B cell (primary cell): Measurements from ENCODE around the gene PDCD11. TPM values are rescaled to one million over a fixed set of nuclear protein-coding genes. Genes with fewer than 3 reads are reported as not detected.

Experiments
- ATAC-seq: fragments of 200-7000 bp; cut with Tn5 transposase; one replicate; pipeline ENCODE4 v1.10.0; 2021; ENCODE audit warnings: low read depth, mild to moderate bottlenecking, moderate number of reproducible peaks, moderate library complexity
- CTCF ChIA-PET: fragments of 350-600 bp; sonication (Branson Sonifier 250); formaldehyde crosslinking; loops from one replicate; lab custom pipeline; 2021; ENCODE audit warnings: antibody characterized with exemption, inconsistent platforms; lab: Charles Lee
- POLR2A ChIA-PET: fragments of 350-600 bp; sonication (Branson Sonifier 250); formaldehyde crosslinking; loops from one replicate; lab custom pipeline; 2021; ENCODE audit warnings: antibody characterized with exemption; lab: Charles Lee
- DNase-seq: peaks from one replicate; pipeline ENCODE4 v3.0.0; 2013
- H2AFZ ChIP-seq: 2 replicates; pipeline ENCODE4 v1.6.1; 2012; ENCODE audit warnings: mild to moderate bottlenecking, low read depth, low read length; ENCODE audit not compliant: insufficient read depth, poor library complexity, severe bottlenecking
- H3K27ac ChIP-seq, 2 donors: 1 replicate in 1 of 2; 2 replicates in 1 of 2; pipeline ENCODE4 v1.5.1; 2012 to 2013; ENCODE audit warnings: low read length in 2 of 2, mild to moderate bottlenecking in 2 of 2, moderate library complexity in 1 of 2
- H3K27me3 ChIP-seq, 4 experiments: fragments of 200-600 bp in 1 of 4; sonication (generic) in 1 of 4; replicated peaks in 1 of 4; 1 replicate in 2 of 4; 2 replicates in 2 of 4; pipeline versions ENCODE4 v1.6.1 to v1.7.0; 2013 to 2016; ENCODE audit warnings: low read length in 3 of 4, mild to moderate bottlenecking in 2 of 4, mixed read lengths in 1 of 4, moderate library complexity in 1 of 4; ENCODE audit not compliant: insufficient read depth in 4 of 4, control insufficient read depth in 3 of 4; ENCODE audit errors: control extremely low read depth in 1 of 4
- H3K36me3 ChIP-seq, 2 experiments: replicated peaks in 1 of 2; 1 replicate in 1 of 2; 2 replicates in 1 of 2; pipeline versions ENCODE4 v1.6.1 to v1.7.1; 2013; ENCODE audit warnings: low read length in 1 of 2; ENCODE audit not compliant: insufficient read depth in 2 of 2, control insufficient read depth in 1 of 2; ENCODE audit errors: control extremely low read depth in 1 of 2, extremely low read depth in 1 of 2
- H3K4me1 ChIP-seq, 2 donors: fragments of 200-600 bp in 1 of 2; sonication (generic) in 1 of 2; 1 replicate in 1 of 2; 2 replicates in 1 of 2; pipeline versions ENCODE4 v1.5.1 to v1.6.1; 2013 to 2017; ENCODE audit warnings: low read length in 2 of 2; ENCODE audit not compliant: control insufficient read depth in 2 of 2, insufficient read depth in 2 of 2
- H3K4me2 ChIP-seq: replicated peaks from 2 replicates; pipeline ENCODE3; 2012; ENCODE audit warnings: mild to moderate bottlenecking, low read depth, low read length; ENCODE audit not compliant: poor library complexity, severe bottlenecking
- H3K4me3 ChIP-seq, 5 experiments: fragments of 200-600 bp in 1 of 5; sonication (generic) in 1 of 5; 1 replicate in 3 of 5; 2 replicates in 2 of 5; pipeline versions ENCODE4 v1.5.1 to v1.7.0; 2011 to 2016; ENCODE audit warnings: low read length in 4 of 5, mild to moderate bottlenecking in 4 of 5, low read depth in 2 of 5, control low read depth in 1 of 5, moderate library complexity in 1 of 5; ENCODE audit not compliant: insufficient read depth in 1 of 5; ENCODE audit errors: control extremely low read depth in 1 of 5, extremely low read depth in 1 of 5
- H3K79me2 ChIP-seq: fragments of 200-600 bp; sonication (generic); one replicate; pipeline ENCODE4 v1.6.0; 2016; ENCODE audit warnings: low read length; ENCODE audit not compliant: control insufficient read depth, insufficient read depth
- H3K9ac ChIP-seq: fragments of 200-600 bp; sonication (generic); 2 replicates; pipeline ENCODE4 v1.6.1; 2017; ENCODE audit warnings: mild to moderate bottlenecking, low read length, moderate library complexity
- H3K9me3 ChIP-seq, 3 donors: one replicate each; pipeline versions ENCODE4 v1.6.1 to v1.7.1; 2013; ENCODE audit warnings: low read length in 2 of 3; ENCODE audit not compliant: control insufficient read depth in 2 of 3, insufficient read depth in 1 of 3; ENCODE audit errors: control extremely low read depth in 1 of 3
- H4K20me1 ChIP-seq: 2 replicates; pipeline ENCODE4 v1.6.0; 2012; ENCODE audit warnings: mild to moderate bottlenecking, low read length; ENCODE audit not compliant: insufficient read depth, control insufficient read depth, poor library complexity, severe bottlenecking
- H3K27ac Mint-ChIP-seq: one replicate; pipeline ENCODE4 v1.8.0; 2021; ENCODE audit warnings: mixed read lengths
- H3K27me3 Mint-ChIP-seq: one replicate; pipeline ENCODE4 v1.8.0; 2021; ENCODE audit warnings: mixed read lengths
- H3K4me1 Mint-ChIP-seq: one replicate; pipeline ENCODE4 v1.8.0; 2021; ENCODE audit warnings: mixed read lengths
- H3K4me3 Mint-ChIP-seq: one replicate; pipeline ENCODE4 v1.8.0; 2021; ENCODE audit warnings: mixed read lengths
- H3K9me3 Mint-ChIP-seq: one replicate; pipeline ENCODE4 v1.8.0; 2022; ENCODE audit warnings: mixed read lengths; ENCODE audit not compliant: insufficient read depth
- CTCF ChIP-seq: fragments of 200-600 bp; IDR thresholded peaks from one replicate; pipeline ENCODE4 v1.8.0; 2022; ENCODE audit warnings: antibody characterized with exemption, mild to moderate bottlenecking
- EZH2 ChIP-seq: IDR thresholded peaks from 2 replicates; pipeline ENCODE4 v1.6.1; 2012; ENCODE audit warnings: borderline replicate concordance, low read depth, mild to moderate bottlenecking, moderate library complexity, low read length; ENCODE audit not compliant: insufficient read depth, poor library complexity, severe bottlenecking
- WGBS: methylation state at CpG from one replicate; pipeline ENCODE4 v1.1.5; 2013; ENCODE audit warnings: missing lambda C conversion rate; ENCODE audit not compliant: insufficient coverage; 5-methylcytosine and 5-hydroxymethylcytosine counted together
- intact Hi-C: fragments of 100-400 bp; cut with micrococcal nuclease; formaldehyde crosslinking; loops from one replicate; pipeline ENCODE4 v1.10.0; 2022
- polyA plus RNA-seq: library from polyadenylated mRNA; depleted of rRNA; stranded (reverse); fragments of >200 nt; gene quantifications from 2 replicates; pipeline ENCODE4 v1.2.3, GENCODE V29; 2012
- total RNA-seq, 2 donors: library from RNA; stranded (reverse); fragments of 120-200 nt in 1 of 2; gene quantifications; 1 replicate in 1 of 2; 2 replicates in 1 of 2; pipeline versions ENCODE4 v1.2.3 to v1.2.4, GENCODE V29; 2013 to 2022

Gene PDCD11
- total and polyA plus RNA-seq, 2 donors (not counting 1 experiment from before 2014, with no cell fraction given): 15.9 to 42.3 TPM

DNA sequence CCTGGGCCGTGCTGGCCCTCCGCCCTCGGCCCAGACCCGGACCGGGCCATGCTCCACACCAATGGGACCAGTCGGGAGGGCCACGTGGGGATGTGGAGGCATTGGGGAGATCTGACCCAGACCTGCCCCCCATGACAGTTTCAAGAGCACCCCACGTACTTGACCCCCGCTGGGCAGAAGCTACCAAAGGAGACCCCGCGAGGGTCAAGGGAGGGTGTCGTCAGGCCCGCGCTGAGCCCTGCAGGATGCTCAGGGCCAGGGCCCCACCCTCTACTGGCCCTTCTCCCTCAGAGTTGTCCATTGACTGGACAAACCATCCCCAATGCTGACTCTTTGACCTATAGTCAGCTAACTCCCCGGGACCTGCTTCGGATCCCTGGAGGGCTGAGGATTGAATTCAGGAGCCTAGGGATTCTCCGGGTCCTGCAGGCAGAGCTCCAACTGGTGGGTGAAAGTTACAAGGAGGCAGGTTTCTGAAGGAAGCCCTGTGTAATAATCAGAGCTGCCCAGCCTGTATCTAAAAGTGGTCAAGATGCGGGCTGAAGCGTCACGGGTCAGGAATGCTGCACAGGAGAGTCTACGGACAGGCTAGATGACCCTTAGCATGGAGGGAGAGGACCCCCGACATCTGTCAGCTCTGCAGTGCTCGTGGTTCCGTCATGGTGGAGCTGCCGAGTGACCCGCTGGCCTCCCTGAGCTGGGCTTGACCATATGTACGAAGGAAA lies 56.2 kb downstream of the PDCD11 start:
- TF ChIP-seq CTCF (no peak), EZH2 (no peak)
- Histone ChIP-seq H3K36me3 (peaks cover 0 to 5% of the 10 kb centered on the region in 2 experiments), H2AFZ (peak overlapping the region; percentile 98), H3K4me3 (peak overlapping the region; percentile 7 to 91 (median 64)), H3K79me2 (peaks cover 18% of the 10 kb centered on the region), H3K4me1 (peaks cover 20 to 39% of the 10 kb centered on the region in 2 donors), H3K4me2 (peak overlapping the region; percentile 98), H3K9me3 (no peaks in the 10 kb centered on the region), H4K20me1 (no peaks in the 10 kb centered on the region), H3K9ac (peak overlapping the region; percentile 90), H3K27me3 (peaks cover 0 to 6% (median 0%) of the 10 kb centered on the region in 4 experiments), H3K27ac (peak overlapping the region; percentile 24 to 71)
- Mint-ChIP-seq H3K4me1 (peaks cover 44% of the 10 kb centered on the region), H3K27me3 (no peaks in the 10 kb centered on the region), H3K4me3 (peak overlapping the region; percentile 93), H3K27ac (peak overlapping the region; percentile 89), H3K9me3 (no peaks in the 10 kb centered on the region)
- WGBS: 36% methylated on average over 25 of the region's 27 CpGs
- ChIA-PET CTCF (interaction anchor here (0.6 to 7.1 kb wide), 12 partner anchors 10 to 1247 kb away, joined by 3 to 50 read pairs (median 6); no protein-coding TSS in a partner anchor), POLR2A (interaction anchor here (0.5 to 2.5 kb wide), 5 partner anchors 14 to 35 kb away, joined by 3 to 24 read pairs (median 6); no protein-coding TSS in a partner anchor)
- DNase-seq (no peak), ATAC-seq (no peak)
- intact Hi-C loops: loop anchor here (1.0 kb wide), 2 partner anchors 19 to 30 kb away; no protein-coding TSS in a partner anchor

GRCh38 chr10:103454026-103454425 lies 57.6 kb downstream of the PDCD11 start:
- Mint-ChIP-seq H3K9me3 (no peaks in the 10 kb centered on the region), H3K27me3 (no peaks in the 10 kb centered on the region), H3K27ac (no peak overlapping the region), H3K4me3 (no peak overlapping the region), H3K4me1 (peaks cover 44% of the 10 kb centered on the region)
- H3K4me2 ChIP-seq: no peak overlapping the region
- ATAC-seq (no peak), DNase-seq (no peak)
- peaks cover 18% of the 10 kb centered on the region for H3K79me2 ChIP-seq
- no peak overlapping the region for H3K4me3 ChIP-seq
- no CpG with 5 or more reads among the region's 4 CpGs for WGBS
- ChIA-PET CTCF (interaction anchor here (4.2 to 7.1 kb wide), 3 partner anchors 22 to 36 kb away, joined by 25 to 50 read pairs (median 32); no protein-coding TSS in a partner anchor), POLR2A (no interaction called here)
- H3K36me3 ChIP-seq: peaks cover 0 to 5% of the 10 kb centered on the region in 2 experiments
- intact Hi-C loops: no loop called here
- H3K9ac ChIP-seq: no peak overlapping the region
- H3K4me1 ChIP-seq: peaks cover 20 to 46% of the 10 kb centered on the region in 2 donors
- H3K9me3 ChIP-seq: no peaks in the 10 kb centered on the region
- TF ChIP-seq CTCF: no peak
- TF ChIP-seq EZH2: no peak
- no peak overlapping the region for H2AFZ ChIP-seq
- H3K27ac ChIP-seq: no peak overlapping the region
- H3K27me3 ChIP-seq: peaks cover 0 to 6% (median 0%) of the 10 kb centered on the region in 4 experiments
- H4K20me1 ChIP-seq: no peaks in the 10 kb centered on the region
